Calu3 (cell line): ENCODE results near the gene FBXW7. TPM values are rescaled to one million over a fixed set of nuclear protein-coding genes. Genes with fewer than 3 reads are reported as not detected.

Experiments used
- BruUV-seq: library from RNA; stranded (reverse); fragments of 400-500 nt; replicated peaks from 2 replicates; lab custom pipeline; 2021; lab: Mats Ljungman, UMichigan
- CTCF ChIA-PET: fragments of 300-600 bp; sonication (Branson Sonifier 250); formaldehyde crosslinking; loops from one replicate; lab custom pipeline; 2022; ENCODE audit warnings: antibody characterized with exemption; lab: Charles Lee
- DNase-seq: peaks from one replicate; pipeline ENCODE4 v3.0.0; 2022
- H3K27ac Mint-ChIP-seq: one replicate; pipeline ENCODE4 v1.8.0; 2022; ENCODE audit warnings: mixed read lengths; ENCODE audit not compliant: unreplicated experiment
- H3K27me3 Mint-ChIP-seq: one replicate; pipeline ENCODE4 v1.8.0; 2022; ENCODE audit warnings: mixed read lengths; ENCODE audit not compliant: unreplicated experiment
- H3K36me3 Mint-ChIP-seq: one replicate; pipeline ENCODE4 v1.8.0; 2022; ENCODE audit warnings: mild to moderate bottlenecking, moderate library complexity, mixed read lengths; ENCODE audit not compliant: insufficient read depth, unreplicated experiment
- H3K4me1 Mint-ChIP-seq: one replicate; pipeline ENCODE4 v1.8.0; 2022; ENCODE audit warnings: mild to moderate bottlenecking, low read depth, mixed read lengths; ENCODE audit not compliant: unreplicated experiment
- H3K4me3 Mint-ChIP-seq: one replicate; pipeline ENCODE4 v1.8.0; 2022; ENCODE audit warnings: mild to moderate bottlenecking, low read depth, moderate library complexity, mixed read lengths; ENCODE audit not compliant: unreplicated experiment
- H3K9me3 Mint-ChIP-seq: one replicate; pipeline ENCODE4 v1.8.0; 2022; ENCODE audit warnings: low read depth, mixed read lengths; ENCODE audit not compliant: unreplicated experiment
- intact Hi-C: fragments of 100-400 bp; cut with micrococcal nuclease; formaldehyde crosslinking; loops from one replicate; pipeline ENCODE4 v1.10.0; 2022; ENCODE audit not compliant: unreplicated experiment
- total RNA-seq: library from RNA; stranded (reverse); gene quantifications from 2 replicates; pipeline ENCODE4 v1.2.3, GENCODE V29; 2022
- TF ChIP-seq, protein P1 (sequence below): fragments of 200-600 bp; IDR thresholded peaks from one replicate; pipeline ENCODE4 v1.8.0; 2022; ENCODE audit warnings: antibody characterized with exemption; ENCODE audit not compliant: unreplicated experiment

Gene FBXW7
- total RNA-seq, 1 experiment from 2014 or later = 38.7 TPM

DNA sequence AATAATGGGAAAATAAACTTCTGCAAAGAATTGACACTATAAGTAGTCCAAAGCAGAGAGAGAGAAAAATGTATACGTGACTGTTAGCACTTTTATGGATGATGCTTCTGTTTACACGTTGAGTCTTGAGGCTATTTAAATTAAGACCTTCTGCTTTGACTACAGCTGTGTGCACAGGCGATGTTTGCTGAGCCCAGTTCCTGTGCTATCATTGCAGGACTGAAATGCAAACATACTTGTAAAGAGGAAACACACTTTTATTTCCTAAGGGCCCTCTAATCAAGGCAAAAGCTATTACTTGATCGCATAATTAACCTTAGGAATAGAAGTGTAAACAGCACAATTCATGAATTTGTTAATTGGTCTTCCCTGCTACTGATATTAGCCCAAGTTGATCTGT, 226.9 kb downstream of the FBXW7 start:
- H3K4me3 Mint-ChIP-seq = no peak overlapping the region
- no TSS peak for BruUV-seq
- H3K27me3 Mint-ChIP-seq = no peaks in the 10 kb centered on the region
- CTCF ChIA-PET = no interaction called here
- DNase-seq = no peak
- no peaks in the 10 kb centered on the region for H3K4me1 Mint-ChIP-seq
- TF ChIP-seq, protein P1, sequence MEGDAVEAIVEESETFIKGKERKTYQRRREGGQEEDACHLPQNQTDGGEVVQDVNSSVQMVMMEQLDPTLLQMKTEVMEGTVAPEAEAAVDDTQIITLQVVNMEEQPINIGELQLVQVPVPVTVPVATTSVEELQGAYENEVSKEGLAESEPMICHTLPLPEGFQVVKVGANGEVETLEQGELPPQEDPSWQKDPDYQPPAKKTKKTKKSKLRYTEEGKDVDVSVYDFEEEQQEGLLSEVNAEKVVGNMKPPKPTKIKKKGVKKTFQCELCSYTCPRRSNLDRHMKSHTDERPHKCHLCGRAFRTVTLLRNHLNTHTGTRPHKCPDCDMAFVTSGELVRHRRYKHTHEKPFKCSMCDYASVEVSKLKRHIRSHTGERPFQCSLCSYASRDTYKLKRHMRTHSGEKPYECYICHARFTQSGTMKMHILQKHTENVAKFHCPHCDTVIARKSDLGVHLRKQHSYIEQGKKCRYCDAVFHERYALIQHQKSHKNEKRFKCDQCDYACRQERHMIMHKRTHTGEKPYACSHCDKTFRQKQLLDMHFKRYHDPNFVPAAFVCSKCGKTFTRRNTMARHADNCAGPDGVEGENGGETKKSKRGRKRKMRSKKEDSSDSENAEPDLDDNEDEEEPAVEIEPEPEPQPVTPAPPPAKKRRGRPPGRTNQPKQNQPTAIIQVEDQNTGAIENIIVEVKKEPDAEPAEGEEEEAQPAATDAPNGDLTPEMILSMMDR = no peak
- no peak overlapping the region for H3K27ac Mint-ChIP-seq
- no peaks in the 10 kb centered on the region for H3K9me3 Mint-ChIP-seq
- intact Hi-C loops = no loop called here
- H3K36me3 Mint-ChIP-seq = no peaks in the 10 kb centered on the region

DNA sequence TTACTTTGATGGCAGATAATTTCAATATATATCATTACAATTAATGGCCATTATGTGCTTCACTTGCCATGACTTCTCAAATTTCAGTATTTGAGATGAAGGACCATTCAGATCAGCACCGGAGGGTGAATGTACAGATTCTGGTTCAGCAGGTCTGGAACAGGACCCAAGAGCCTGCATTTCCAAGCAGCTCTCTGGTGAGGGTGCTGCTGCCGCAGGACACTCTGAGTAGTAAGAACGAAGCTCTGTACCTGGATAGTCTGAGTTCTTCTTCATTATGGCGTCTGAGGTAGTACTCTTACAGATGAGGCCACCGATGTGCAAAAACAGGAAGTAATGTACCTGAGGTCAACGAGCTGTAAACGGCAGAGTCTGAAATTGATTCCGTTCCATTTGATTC, 228.2 kb downstream of the FBXW7 start:
- no peaks in the 10 kb centered on the region for H3K27me3 Mint-ChIP-seq
- H3K36me3 Mint-ChIP-seq = no peaks in the 10 kb centered on the region
- TF ChIP-seq, protein P1 = no peak
- no peak overlapping the region for H3K27ac Mint-ChIP-seq
- BruUV-seq = no TSS peak
- H3K4me1 Mint-ChIP-seq = no peaks in the 10 kb centered on the region
- no peak overlapping the region for H3K4me3 Mint-ChIP-seq
- H3K9me3 Mint-ChIP-seq = no peaks in the 10 kb centered on the region
- intact Hi-C loops = no loop called here
- no peak for DNase-seq
- CTCF ChIA-PET = no interaction called here

DNA sequence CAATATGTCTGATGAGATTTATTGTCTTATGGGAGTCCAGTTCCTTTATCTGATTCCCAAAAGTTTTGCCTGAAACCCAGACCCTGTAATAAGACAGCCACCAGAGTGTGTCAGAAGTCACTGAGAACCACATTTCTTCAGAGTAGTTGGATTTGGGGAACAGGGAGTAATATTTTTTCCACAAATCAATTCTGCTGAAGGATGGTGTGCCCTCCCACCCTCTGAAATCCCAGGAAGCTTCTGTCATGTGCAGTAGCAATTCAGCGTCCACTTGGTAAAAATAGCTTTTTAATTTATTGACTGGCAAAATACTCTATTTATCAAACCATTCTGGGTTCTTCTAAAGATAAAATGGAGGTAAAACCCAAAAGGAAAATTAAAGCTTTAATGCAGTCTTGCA, 229.4 kb downstream of the FBXW7 start:
- no peak overlapping the region for H3K27ac Mint-ChIP-seq

DNA sequence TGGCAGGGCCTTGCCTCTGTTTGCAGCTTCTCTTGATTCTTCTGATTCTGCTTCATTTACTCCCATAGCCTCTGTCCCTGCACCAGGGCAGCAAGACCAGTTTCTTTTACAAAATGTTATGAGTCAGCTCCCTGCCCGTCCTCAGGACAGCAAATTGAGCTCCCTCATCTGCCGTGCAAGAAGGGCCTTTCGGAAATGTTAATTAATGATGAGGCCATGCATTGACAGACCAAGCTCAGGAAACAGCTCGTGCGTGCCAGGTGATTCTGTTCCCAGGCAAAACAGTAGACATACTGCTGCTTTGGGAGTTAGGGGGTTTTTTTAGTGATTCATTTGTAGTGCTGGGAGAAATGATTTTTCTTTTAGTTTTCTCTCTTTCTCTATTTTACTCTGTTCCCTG, 231.7 kb downstream of the FBXW7 start:
- no peak overlapping the region for H3K27ac Mint-ChIP-seq
- no TSS peak for BruUV-seq
- no peak overlapping the region for H3K4me3 Mint-ChIP-seq
- H3K4me1 Mint-ChIP-seq = no peaks in the 10 kb centered on the region
- CTCF ChIA-PET = interaction anchor here (0.7 kb wide), 1 partner anchor 18 kb away, joined by 4 read pairs; no protein-coding TSS in a partner anchor
- no peaks in the 10 kb centered on the region for H3K36me3 Mint-ChIP-seq
- DNase-seq = no peak
- intact Hi-C loops = no loop called here
- TF ChIP-seq, protein P1 = no peak
- no peaks in the 10 kb centered on the region for H3K9me3 Mint-ChIP-seq
- no peaks in the 10 kb centered on the region for H3K27me3 Mint-ChIP-seq

More for the DNA sequence above, 229.4 kb downstream of the FBXW7 start:
- H3K4me3 Mint-ChIP-seq = no peak overlapping the region
- TF ChIP-seq, protein P1 = no peak
- BruUV-seq = no TSS peak
- intact Hi-C loops = no loop called here
- H3K9me3 Mint-ChIP-seq = no peaks in the 10 kb centered on the region
- CTCF ChIA-PET = no interaction called here
- no peaks in the 10 kb centered on the region for H3K36me3 Mint-ChIP-seq
- no peak for DNase-seq
- H3K27me3 Mint-ChIP-seq = no peaks in the 10 kb centered on the region
- no peaks in the 10 kb centered on the region for H3K4me1 Mint-ChIP-seq
